ENCODE results near the gene HACD3.
A peak's percentile ranks its signal among the peaks of the same experiment; 100 is the strongest.
"Not testable (repeated sequence)": the region's sequence is repeated elsewhere in the genome, so short reads cannot be mapped to it uniquely, and the experiment has no call there.

Gene HACD3

GRCh38 chr15:65603134-65603533 is 72.9 kb downstream of the HACD3 start:
- DNase-seq (ENCODE audit: low read depth): no peak

DNA sequence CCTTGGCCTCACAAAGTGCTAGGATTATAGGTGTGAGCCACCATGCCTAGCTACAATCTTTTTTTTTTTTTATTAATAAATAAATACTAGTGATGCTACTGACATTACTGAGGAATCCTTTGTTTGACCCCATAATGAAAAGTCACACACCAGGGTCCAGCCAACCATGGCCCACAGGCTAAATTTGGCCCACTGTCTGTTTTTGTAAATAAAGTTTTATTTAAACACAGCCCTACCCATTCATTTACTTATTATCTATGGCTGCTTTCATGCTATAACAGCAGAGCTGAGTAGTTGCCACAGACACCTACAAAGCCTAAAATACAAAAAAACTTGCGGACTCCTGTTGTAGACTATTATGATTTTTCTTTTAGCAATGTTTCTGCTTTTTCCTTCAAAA is 73.3 kb downstream of the HACD3 start:
- DNase-seq (ENCODE audit: low read depth): no peak

GRCh38 chr15:65610871-65611718 is 80.8 kb downstream of the HACD3 start, which contains the start of gene INTS14:
Gene INTS14 (minus strand): TSS chr15:65611131. CDS start chr15:65607380, 3,751 bp downstream.
- DNase-seq (ENCODE audit: low read depth): peak; percentile 94

DNA sequence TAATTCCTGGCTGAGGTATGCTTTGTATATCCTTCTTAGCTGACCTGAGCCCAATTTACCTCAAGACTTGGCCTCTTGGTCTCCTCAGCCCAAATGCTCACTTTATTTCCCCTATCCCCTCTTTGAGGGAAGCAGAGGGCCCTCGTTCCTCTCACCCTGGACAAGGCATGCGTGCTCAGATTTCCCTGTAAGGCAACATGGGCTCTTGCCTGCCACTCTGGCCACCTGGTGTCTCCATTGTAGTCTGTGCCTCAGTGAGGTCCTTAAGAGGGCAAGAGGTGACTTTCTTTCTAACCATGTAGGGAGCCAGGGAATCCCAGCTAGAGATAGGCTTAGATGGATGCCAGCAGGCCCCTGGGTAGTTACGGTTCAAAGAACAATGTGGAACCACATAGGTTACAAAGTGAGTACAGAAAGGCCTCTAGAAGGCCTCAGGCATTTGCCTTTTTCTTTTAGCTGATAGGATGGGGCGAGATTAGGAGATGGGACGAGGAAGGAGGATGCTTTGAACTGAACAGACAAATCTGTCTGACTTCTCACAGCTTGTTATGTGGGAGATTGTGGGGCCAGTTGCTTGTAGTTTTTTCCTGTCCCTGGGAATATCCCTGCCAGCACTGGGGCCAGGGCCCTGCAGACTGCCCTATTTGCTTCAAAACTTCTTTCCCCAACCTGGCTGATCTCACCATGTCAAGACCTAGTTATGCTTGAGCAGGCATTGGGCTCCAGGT is 81.8 kb downstream of the HACD3 start:
- no peak for DNase-seq (ENCODE audit: low read depth)

GRCh38 chr15:65612616-65612946 is 82.3 kb downstream of the HACD3 start:
- no peak for DNase-seq (ENCODE audit: low read depth)

GRCh38 chr15:65612949-65613744 is 82.9 kb downstream of the HACD3 start:
- DNase-seq (ENCODE audit: low read depth): no peak

- not testable (repeated sequence) for DNase-seq (ENCODE audit: low read depth)
Observed at GRCh38 chr15:65615887-65616286, 85.6 kb downstream of the HACD3 start.

- DNase-seq (ENCODE audit: low read depth): no peak
Observed at GRCh38 chr15:65618560-65619109, 88.4 kb downstream of the HACD3 start.

DNA sequence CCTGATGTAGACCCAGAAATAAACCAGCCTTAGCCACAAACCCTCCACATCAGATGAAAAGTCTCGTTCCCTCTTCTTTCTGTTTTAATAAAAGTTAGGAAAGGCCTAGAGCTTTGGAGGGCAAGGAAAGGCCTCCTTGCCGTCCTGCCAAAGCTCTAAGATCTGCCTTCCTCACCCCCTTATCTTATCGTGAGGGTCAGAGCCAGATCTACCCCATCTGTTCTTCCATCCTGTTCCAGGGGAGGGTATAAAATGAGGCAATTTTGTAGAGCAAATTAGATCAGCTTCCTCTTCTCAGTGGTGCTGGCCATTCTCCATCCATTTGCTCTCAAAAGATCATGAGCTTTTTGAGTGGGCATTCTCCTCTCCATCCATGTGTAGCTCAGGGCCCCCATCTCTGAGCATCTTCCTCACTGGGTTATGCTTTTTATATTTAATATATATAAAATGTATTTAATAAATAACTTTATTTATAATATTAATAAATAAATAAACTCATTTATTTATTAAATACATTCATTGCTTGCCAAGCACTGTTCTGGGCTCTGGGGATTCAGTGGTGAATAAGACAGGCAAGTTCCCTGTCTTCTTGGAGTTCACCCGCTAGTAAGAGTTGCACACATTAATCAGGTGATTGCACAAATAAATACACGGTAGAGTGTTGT is 89.5 kb downstream of the HACD3 start:
- DNase-seq (ENCODE audit: low read depth): no peak

DNA sequence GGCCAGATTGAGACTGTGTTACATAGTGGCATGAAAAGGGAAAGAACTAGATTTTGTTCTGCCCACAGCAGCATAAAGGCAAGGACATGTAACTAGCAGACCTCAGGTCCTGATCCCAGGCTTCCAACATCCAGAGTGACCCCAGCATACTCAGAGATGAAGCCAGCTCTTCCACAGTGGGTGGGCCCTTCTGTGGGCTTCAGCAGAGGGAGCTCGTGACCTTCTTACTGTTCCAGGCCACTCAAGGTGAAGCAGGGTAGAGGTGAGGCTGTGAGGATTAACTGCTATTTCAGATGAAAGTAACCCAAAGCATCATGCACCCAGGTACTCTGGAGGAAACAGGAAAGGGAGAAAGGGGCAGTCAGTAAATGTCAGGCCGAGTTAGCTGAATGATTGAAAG is 90.6 kb downstream of the HACD3 start:
- DNase-seq (ENCODE audit: low read depth): no peak

DNA sequence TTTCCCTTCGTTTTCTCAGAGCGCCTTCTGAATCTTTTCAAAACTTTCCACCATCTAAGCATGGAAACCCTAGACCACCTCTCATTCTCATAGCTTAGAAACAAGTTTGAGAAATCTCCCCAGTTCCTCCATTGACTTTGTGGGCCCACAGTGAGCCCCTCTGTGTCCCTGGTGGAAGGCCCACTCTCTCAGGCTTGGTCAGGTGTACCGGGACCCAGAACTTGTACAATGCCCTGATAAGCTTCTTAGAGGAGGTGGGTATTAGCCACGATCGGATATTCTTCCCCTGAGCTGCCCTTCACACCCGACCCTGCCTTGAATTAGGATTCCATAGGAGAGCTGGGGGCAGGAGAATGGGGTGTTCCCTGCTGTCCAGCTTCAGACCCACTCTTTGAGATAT is 91.4 kb downstream of the HACD3 start, which contains the start of gene SLC24A1:
Gene SLC24A1, plus strand, starts transcription at position 301 of the 400 bp plus-strand sequence. CDS start 2,143 bp downstream, outside the sequence.
- DNase-seq (ENCODE audit: low read depth): no peak

DNA sequence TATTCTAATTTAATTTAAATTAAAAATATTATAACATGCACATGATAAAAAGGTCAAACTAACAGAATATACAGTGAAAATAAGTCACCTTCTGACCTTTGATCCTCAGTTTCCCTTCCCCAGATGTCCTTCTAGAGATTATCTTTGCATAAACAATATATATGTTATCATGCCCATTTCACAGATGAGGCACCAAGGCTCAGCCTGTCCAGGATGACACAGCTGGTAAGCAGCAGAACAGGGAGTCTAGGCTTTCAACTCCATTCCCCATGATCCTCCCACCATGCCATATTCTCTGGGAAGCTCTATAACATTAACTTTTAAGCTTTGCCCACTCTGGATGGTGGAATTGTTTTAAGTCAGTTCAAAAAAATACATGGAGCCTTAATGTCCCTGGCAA is 92.8 kb downstream of the HACD3 start:
- no peak for DNase-seq (ENCODE audit: low read depth)

DNA sequence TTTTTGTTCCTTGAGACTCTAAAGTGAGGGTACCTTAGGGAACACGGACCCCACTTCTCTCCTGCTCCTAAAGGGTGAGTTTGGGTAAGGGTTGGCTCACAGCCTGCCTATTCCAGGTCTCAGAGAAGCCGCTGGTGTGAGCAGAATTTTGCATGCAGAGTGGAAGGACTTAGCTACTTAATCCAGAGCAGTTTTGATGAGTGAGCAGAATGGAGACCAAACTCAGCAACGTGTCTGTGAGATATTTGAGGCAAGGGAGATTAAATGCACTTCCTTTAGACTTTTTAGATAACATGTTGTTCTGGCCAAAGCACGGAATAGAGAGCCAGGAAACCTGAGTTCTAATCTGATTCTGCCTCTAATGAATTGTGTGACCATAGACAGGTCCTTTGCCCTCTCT is 96.6 kb downstream of the HACD3 start:
- no peak for DNase-seq (ENCODE audit: low read depth)

All from fibroblast of the conjunctiva (primary cell).